ENCODE measurements around the gene ACTL7A.

- TF ChIP-seq CTCF (IDR thresholded peaks at IDR 0.05; ENCODE audit: insufficient read depth, low read length) (no peak), GABPA (IDR thresholded peaks at IDR 0.05; ENCODE audit: low read depth) (no peak)
Measured at GRCh38 chr9:108850293-108850897, 11.7 kb upstream of the ACTL7A start.
